ENCODE measurements around the gene SAP25. TPM values are rescaled to one million over a fixed set of nuclear protein-coding genes. Genes with fewer than 3 reads are reported as not detected.

The SAP25 gene
- total and polyA plus RNA-seq, 4 donors, result 0.33 to 0.84 (median 0.56) TPM; not detected in 1

- no peak overlapping the region for H3K9ac ChIP-seq (ENCODE audit: low read depth in 1 of 2, low read length in 2 of 2)
- H3K27ac ChIP-seq (ENCODE audit: low read depth in 1 of 2, low read length in 2 of 2), result peak overlapping the region; percentile 43 to 47
- no peaks in the 10 kb centered on the region for H3K36me3 ChIP-seq (ENCODE audit: control insufficient read depth in 4 of 4, insufficient read depth in 3 of 4, low read depth in 1 of 4, low read length in 3 of 4)
- no peak for TF ChIP-seq JUND (IDR thresholded peaks at IDR 0.05)
- TF ChIP-seq ZBTB33 (IDR thresholded peaks at IDR 0.05), result no peak
- no peak for TF ChIP-seq FOXA2 (IDR thresholded peaks at IDR 0.05)
- TF ChIP-seq GABPA (IDR thresholded peaks at IDR 0.05 in 1 of 2, conservative IDR thresholded peaks at IDR 0.05 in 1 of 2), result no peak
- TF ChIP-seq YY1 (IDR thresholded peaks at IDR 0.05), result no peak
- TF ChIP-seq HNF4G (IDR thresholded peaks at IDR 0.05), result no peak
- TF ChIP-seq HNF4A (conservative IDR thresholded peaks at IDR 0.05), result no peak
- TF ChIP-seq RAD21 (IDR thresholded peaks at IDR 0.05), result no peak
- TF ChIP-seq SP1 (IDR thresholded peaks at IDR 0.05), result no peak
- TF ChIP-seq MAX (IDR thresholded peaks at IDR 0.05), result no peak
- TF ChIP-seq EGR1 (IDR thresholded peaks at IDR 0.05; ENCODE audit: low read depth in 2 of 2), result no peak
- no peak for TF ChIP-seq RXRA (IDR thresholded peaks at IDR 0.05)
- no peak for TF ChIP-seq FOXA1 (IDR thresholded peaks at IDR 0.05)
- TF ChIP-seq NR2F2 (IDR thresholded peaks at IDR 0.05), result no peak
- WGBS, result 52% methylated on average over 21 of the region's 21 CpGs
- H3K4me3 ChIP-seq (ENCODE audit: low read depth in 1 of 3, low read length in 3 of 3), result peak overlapping the region in 1 of 3 donors; percentile 30
- H3K9me3 ChIP-seq (ENCODE audit: control insufficient read depth in 4 of 4, low read length in 3 of 4), result no peaks in the 10 kb centered on the region
- H3K4me1 ChIP-seq (ENCODE audit: control insufficient read depth in 4 of 4, insufficient read depth in 4 of 4, low read length in 3 of 4), result peaks cover 8 to 37% (median 21%) of the 10 kb centered on the region in 4 donors
- DNase-seq (ENCODE audit: low spot score), result no peak
- no peaks in the 10 kb centered on the region for H3K27me3 ChIP-seq (ENCODE audit: control insufficient read depth in 4 of 4, insufficient read depth in 4 of 4, low read length in 3 of 4)
These were observed 29.4 kb upstream of the SAP25 start for GRCh38 chr7:100602889-100603725.

- WGBS, result 95% methylated on average over 9 of the region's 9 CpGs
- H3K9me3 ChIP-seq (ENCODE audit: control insufficient read depth in 4 of 4, low read length in 3 of 4), result no peaks in the 10 kb centered on the region
- no peak overlapping the region for H3K9ac ChIP-seq (ENCODE audit: low read depth in 1 of 2, low read length in 2 of 2)
- no peak for DNase-seq (ENCODE audit: low spot score)
- no peaks in the 10 kb centered on the region for H3K27me3 ChIP-seq (ENCODE audit: control insufficient read depth in 4 of 4, insufficient read depth in 4 of 4, low read length in 3 of 4)
- TF ChIP-seq SP1 (IDR thresholded peaks at IDR 0.05) (no peak), FOXA2 (IDR thresholded peaks at IDR 0.05) (no peak), TAF1 (conservative IDR thresholded peaks at IDR 0.05) (no peak), HNF4A (conservative IDR thresholded peaks at IDR 0.05) (no peak), REST (IDR thresholded peaks at IDR 0.05) (no peak), CTCF (IDR thresholded peaks at IDR 0.05; ENCODE audit: low read depth, low read length, missing input control) (no peak), JUND (IDR thresholded peaks at IDR 0.05) (no peak), ZBTB33 (IDR thresholded peaks at IDR 0.05) (no peak)
- H3K27ac ChIP-seq (ENCODE audit: low read depth in 1 of 2, low read length in 2 of 2), result no peak overlapping the region
- no peaks in the 10 kb centered on the region for H3K36me3 ChIP-seq (ENCODE audit: control insufficient read depth in 4 of 4, insufficient read depth in 3 of 4, low read depth in 1 of 4, low read length in 3 of 4)
- peaks cover 8 to 36% (median 19%) of the 10 kb centered on the region in 4 donors for H3K4me1 ChIP-seq (ENCODE audit: control insufficient read depth in 4 of 4, insufficient read depth in 4 of 4, low read length in 3 of 4)
- no peak overlapping the region for H3K4me3 ChIP-seq (ENCODE audit: low read depth in 1 of 3, low read length in 3 of 3)
These were observed 27.0 kb upstream of the SAP25 start for GRCh38 chr7:100600730-100601038.
